ENCODE data around the gene SYNJ2. TPM values are rescaled to one million over a fixed set of nuclear protein-coding genes. Genes with fewer than 3 reads are reported as not detected.
A peak's percentile ranks its signal among the peaks of the same experiment; 100 is the strongest.

SYNJ2 gene
- total and polyA plus RNA-seq, 2 of the 4 experiments (the other 2 are of a cell fraction): 40.8 to 45.2 TPM

GRCh38 chr6:158039571-158040050 lies 57.9 kb downstream of the SYNJ2 start:
- peak overlapping the region; percentile 81 for H4K91ac ChIP-seq (ENCODE audit: insufficient read depth, low read depth, low read length)
- peak overlapping the region; percentile 98 for H3K14ac ChIP-seq (replicated peaks; ENCODE audit: low read depth, low read length)
- no peaks in the 10 kb centered on the region for H4K20me1 ChIP-seq (ENCODE audit: insufficient read depth, low read length)
- POLR2A ChIA-PET (ENCODE audit: unreplicated experiment): interaction anchor here (0.5 to 0.6 kb wide), 2 partner anchors 20 to 105 kb away, joined by 3 read pairs; no protein-coding TSS in a partner anchor
- peak overlapping the region; percentile 99 for H2BK20ac ChIP-seq (ENCODE audit: low read depth, low read length)
- peak overlapping the region; percentile 70 for H2AK9ac ChIP-seq (replicated peaks; ENCODE audit: low read depth, low read length, poor library complexity)
- peak overlapping the region; percentile 91 for H2AK5ac ChIP-seq (ENCODE audit: low read depth, low read length)
- no peaks in the 10 kb centered on the region for H3K9me3 ChIP-seq (ENCODE audit: control insufficient read depth, insufficient read depth, low read length)
- peak overlapping the region; percentile 38 for H2AFZ ChIP-seq (replicated peaks; ENCODE audit: low read length, poor library complexity)
- H3K18ac ChIP-seq (ENCODE audit: low read depth, low read length): peak overlapping the region; percentile 94
- peaks cover 28 to 82% of the 10 kb centered on the region in 2 experiments for H3K79me1 ChIP-seq (ENCODE audit: low read depth in 1 of 2, low read length in 2 of 2)
- H3K56ac ChIP-seq (ENCODE audit: extremely low read depth, insufficient read depth, low read length): peak overlapping the region; percentile 72; the same call in 1 of the 2 replicates
- intact Hi-C loops (cut with micrococcal nuclease) (loop anchor here (2.0 to 5.0 kb wide), 3 partner anchors 13 to 57 kb away; partner anchors contain the start of gene SYNJ2), dilution Hi-C loops (cut with HindIII; ENCODE audit: low sequenced_read_pairs, unreplicated experiment) (no loop called here), in situ Hi-C loops (cut with MboI; ENCODE audit: low sequenced_read_pairs) (no loop called here)
- peak overlapping the region; percentile 51 to 87 for H4K8ac ChIP-seq (ENCODE audit: low read depth in 2 of 2, low read length in 2 of 2)
- H3K23ac ChIP-seq (ENCODE audit: low read depth, low read length): peak overlapping the region; percentile 100
- peaks cover 24% of the 10 kb centered on the region for H3K36me3 ChIP-seq (ENCODE audit: control insufficient read depth, insufficient read depth, low read length)
- peak overlapping the region; percentile 97 for H2BK5ac ChIP-seq (ENCODE audit: low read depth, low read length, poor library complexity, severe bottlenecking)
- no peak for TF ChIP-seq NFE2L2 (IDR thresholded peaks at IDR 0.05; ENCODE audit: low read depth, low read length)
- no peak for TF ChIP-seq BHLHE40 (IDR thresholded peaks at IDR 0.05; ENCODE audit: low read depth, low read length)
- TF ChIP-seq RFX5 (IDR thresholded peaks at IDR 0.05; ENCODE audit: low read depth, low read length): no peak
- no peak for TF ChIP-seq CEBPB (IDR thresholded peaks at IDR 0.05; ENCODE audit: low read depth, low read length)
- TF ChIP-seq, protein P1, sequence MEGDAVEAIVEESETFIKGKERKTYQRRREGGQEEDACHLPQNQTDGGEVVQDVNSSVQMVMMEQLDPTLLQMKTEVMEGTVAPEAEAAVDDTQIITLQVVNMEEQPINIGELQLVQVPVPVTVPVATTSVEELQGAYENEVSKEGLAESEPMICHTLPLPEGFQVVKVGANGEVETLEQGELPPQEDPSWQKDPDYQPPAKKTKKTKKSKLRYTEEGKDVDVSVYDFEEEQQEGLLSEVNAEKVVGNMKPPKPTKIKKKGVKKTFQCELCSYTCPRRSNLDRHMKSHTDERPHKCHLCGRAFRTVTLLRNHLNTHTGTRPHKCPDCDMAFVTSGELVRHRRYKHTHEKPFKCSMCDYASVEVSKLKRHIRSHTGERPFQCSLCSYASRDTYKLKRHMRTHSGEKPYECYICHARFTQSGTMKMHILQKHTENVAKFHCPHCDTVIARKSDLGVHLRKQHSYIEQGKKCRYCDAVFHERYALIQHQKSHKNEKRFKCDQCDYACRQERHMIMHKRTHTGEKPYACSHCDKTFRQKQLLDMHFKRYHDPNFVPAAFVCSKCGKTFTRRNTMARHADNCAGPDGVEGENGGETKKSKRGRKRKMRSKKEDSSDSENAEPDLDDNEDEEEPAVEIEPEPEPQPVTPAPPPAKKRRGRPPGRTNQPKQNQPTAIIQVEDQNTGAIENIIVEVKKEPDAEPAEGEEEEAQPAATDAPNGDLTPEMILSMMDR (conservative IDR thresholded peaks at IDR 0.05; ENCODE audit: low read depth, low read length): no peak
- TF ChIP-seq USF2 (IDR thresholded peaks at IDR 0.05; ENCODE audit: low read depth, low read length): no peak
- no peak for TF ChIP-seq CHD1 (IDR thresholded peaks at IDR 0.05; ENCODE audit: low read depth, low read length)
- no peak for TF ChIP-seq MAZ (IDR thresholded peaks at IDR 0.05; ENCODE audit: borderline replicate concordance, low read depth, low read length)
- peak overlapping the region; percentile 42 for H4K5ac ChIP-seq (ENCODE audit: low read depth, low read length)
- no peaks in the 10 kb centered on the region for H3K27me3 ChIP-seq (ENCODE audit: control insufficient read depth, insufficient read depth, low read length)
- H3K4me2 ChIP-seq (ENCODE audit: low read depth, low read length): no peak overlapping the region
- H3K9me1 ChIP-seq (ENCODE audit: insufficient read depth, low read length): peaks cover 48% of the 10 kb centered on the region
- peak overlapping the region; percentile 99 for H2BK120ac ChIP-seq (ENCODE audit: low read depth, low read length)
- peaks cover 43% of the 10 kb centered on the region for H3K4me1 ChIP-seq (ENCODE audit: control insufficient read depth, insufficient read depth, low read length)
- DNase-seq: peak; percentile 52
- peak overlapping the region; percentile 75; the same call in 2 of the 3 replicates for H2BK15ac ChIP-seq (ENCODE audit: low read depth, low read length)
- no TSS peak for BruUV-seq (replicated peaks)
- peak overlapping the region; percentile 0; the same call in 1 of the 2 replicates for H3K9ac ChIP-seq (ENCODE audit: low read depth, low read length)
- WGBS, 2 experiments (ENCODE audit: extremely low coverage in 2 of 2, insufficient read length in 1 of 2): 73% methylated on average over 9 of the region's 17 CpGs; no CpG with 5 or more reads in 1 of the 2 experiments
- peak overlapping the region; percentile 99 for H3K4ac ChIP-seq (ENCODE audit: low read depth, low read length)
- CTCF ChIA-PET: no interaction called here
- no peak overlapping the region for H3K4me3 ChIP-seq (ENCODE audit: insufficient read depth, low read depth, low read length)
- ATAC-seq (ENCODE audit: low read depth): no peak
- H3K27ac ChIP-seq (ENCODE audit: insufficient read depth, low read length): peak overlapping the region; percentile 78
